Suprapubic skin (tissue), 4 donors: ENCODE results near the gene PRMT3.

Experiments
- EP300 ChIP-seq: sonication (generic); formaldehyde crosslinking; IDR thresholded peaks from one replicate; pipeline ENCODE4 v1.6.1; 2017; ENCODE audit warnings: antibody characterized with exemption
- POLR2A ChIP-seq, 2 donors: fragments of 450-650 bp; IDR thresholded peaks; one replicate each; pipeline ENCODE4 v1.6.1; 2017; ENCODE audit warnings: antibody characterized with exemption in 2 of 2, mild to moderate bottlenecking in 2 of 2, moderate library complexity in 2 of 2
- POLR2AphosphoS5 ChIP-seq, 3 donors: sonication (generic); formaldehyde crosslinking; IDR thresholded peaks; one replicate each; pipeline ENCODE4 v1.6.1; 2017; ENCODE audit warnings: antibody characterized with exemption in 3 of 3
- TF ChIP-seq, protein P1 (sequence below), 2 donors: fragments of 200-600 bp in 1 of 2; fragments of 450-650 bp in 1 of 2; sonication (generic) in 1 of 2; IDR thresholded peaks; one replicate each; pipeline ENCODE4 v1.5.1; 2016 to 2019; ENCODE audit warnings: antibody characterized with exemption in 2 of 2, mild to moderate bottlenecking in 1 of 2, moderate library complexity in 1 of 2

DNA sequence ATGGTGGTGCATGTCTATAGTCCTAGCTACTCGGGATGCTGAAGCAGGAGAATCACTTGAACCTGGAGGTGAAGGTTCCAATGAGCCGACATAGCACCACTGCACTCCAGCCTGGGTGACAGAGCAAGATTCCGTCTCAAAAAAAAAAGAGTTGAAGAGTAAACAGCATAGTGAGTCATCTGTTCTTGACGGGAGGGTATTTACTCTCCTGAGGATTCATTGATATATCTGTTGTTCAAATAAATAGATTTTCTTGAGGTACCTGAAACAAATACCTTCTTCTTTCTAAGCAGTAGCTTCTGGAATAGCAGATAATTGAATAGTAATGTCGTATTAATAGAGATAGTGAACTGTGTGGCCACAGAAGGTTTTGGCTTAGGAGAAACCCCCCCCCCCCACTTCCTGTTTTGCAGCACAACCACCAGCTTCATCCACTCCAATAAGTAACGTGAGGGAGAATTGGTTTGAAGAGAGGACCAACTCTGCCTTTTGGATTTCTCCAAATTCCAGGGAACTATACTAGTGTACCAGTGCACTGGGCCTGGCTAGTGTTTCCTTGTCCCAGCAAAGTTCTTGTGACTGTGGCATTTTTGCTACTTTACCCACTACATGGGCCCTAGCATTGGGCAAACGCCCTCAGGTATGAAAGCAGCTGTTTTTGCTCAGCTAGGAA is 90.0 kb downstream of the PRMT3 start:
- TF ChIP-seq, protein P1, sequence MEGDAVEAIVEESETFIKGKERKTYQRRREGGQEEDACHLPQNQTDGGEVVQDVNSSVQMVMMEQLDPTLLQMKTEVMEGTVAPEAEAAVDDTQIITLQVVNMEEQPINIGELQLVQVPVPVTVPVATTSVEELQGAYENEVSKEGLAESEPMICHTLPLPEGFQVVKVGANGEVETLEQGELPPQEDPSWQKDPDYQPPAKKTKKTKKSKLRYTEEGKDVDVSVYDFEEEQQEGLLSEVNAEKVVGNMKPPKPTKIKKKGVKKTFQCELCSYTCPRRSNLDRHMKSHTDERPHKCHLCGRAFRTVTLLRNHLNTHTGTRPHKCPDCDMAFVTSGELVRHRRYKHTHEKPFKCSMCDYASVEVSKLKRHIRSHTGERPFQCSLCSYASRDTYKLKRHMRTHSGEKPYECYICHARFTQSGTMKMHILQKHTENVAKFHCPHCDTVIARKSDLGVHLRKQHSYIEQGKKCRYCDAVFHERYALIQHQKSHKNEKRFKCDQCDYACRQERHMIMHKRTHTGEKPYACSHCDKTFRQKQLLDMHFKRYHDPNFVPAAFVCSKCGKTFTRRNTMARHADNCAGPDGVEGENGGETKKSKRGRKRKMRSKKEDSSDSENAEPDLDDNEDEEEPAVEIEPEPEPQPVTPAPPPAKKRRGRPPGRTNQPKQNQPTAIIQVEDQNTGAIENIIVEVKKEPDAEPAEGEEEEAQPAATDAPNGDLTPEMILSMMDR (IDR thresholded peaks at IDR 0.05) = no peak
- no peak for TF ChIP-seq POLR2AphosphoS5 (IDR thresholded peaks at IDR 0.05)
- TF ChIP-seq POLR2A (IDR thresholded peaks at IDR 0.05) = no peak
- TF ChIP-seq EP300 = no peak
